ENCODE results near the gene PTPRD.
"Not testable (repeated sequence)": the region's sequence is repeated elsewhere in the genome, so short reads cannot be mapped to it uniquely, and the experiment has no call there.

DNA sequence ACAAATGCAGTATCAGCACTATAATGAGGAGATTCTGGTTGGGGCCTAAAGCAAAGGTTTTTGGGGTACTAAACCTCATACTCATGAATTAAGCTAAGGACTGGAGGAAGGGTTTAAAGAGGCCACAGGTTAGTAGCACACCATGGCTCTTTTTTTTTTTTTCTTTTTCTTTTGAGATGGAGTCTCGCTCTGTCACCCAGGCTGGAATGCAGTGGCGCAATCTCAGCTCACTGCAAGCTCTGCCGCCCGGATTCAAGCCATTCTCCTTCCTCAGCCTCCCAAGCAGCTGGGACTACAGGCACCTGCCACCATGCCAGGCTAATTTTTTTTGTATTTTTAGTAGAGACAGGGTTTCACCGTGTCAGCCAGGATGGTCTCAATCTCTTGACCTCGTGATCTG lies 1515.5 kb downstream of the PTPRD start:
- not testable (repeated sequence) for TF ChIP-seq CTCF, POLR2A (IDR thresholded peaks at IDR 0.05)
